Right forelimb (tissue), 1 donor: ENCODE results near the gene RBMS1.

Source experiments
- DNase-seq: peaks from one replicate; pipeline ENCODE4 v3.0.0-alpha.2; 2018

Gene RBMS1

DNA sequence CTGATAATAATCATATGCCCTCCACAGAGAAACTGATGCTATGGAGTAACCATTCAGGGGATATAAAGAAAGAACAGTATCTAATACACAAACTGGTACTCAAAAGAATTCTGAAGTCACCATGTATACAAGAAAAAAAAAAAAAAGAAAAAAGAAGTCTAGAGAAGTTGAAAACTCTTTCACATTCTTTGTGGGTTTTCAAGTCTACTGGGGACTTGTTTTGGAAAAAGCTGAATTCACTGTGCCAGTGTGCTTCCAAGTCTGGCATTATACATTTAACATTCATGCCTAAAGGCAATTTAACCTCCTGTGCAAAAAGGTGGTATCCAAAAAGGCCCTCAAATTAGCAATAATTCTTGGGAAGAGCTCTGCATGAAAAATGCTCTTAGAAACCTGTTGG lies 198.7 kb downstream of the RBMS1 start:
- DNase-seq, result no peak

DNA sequence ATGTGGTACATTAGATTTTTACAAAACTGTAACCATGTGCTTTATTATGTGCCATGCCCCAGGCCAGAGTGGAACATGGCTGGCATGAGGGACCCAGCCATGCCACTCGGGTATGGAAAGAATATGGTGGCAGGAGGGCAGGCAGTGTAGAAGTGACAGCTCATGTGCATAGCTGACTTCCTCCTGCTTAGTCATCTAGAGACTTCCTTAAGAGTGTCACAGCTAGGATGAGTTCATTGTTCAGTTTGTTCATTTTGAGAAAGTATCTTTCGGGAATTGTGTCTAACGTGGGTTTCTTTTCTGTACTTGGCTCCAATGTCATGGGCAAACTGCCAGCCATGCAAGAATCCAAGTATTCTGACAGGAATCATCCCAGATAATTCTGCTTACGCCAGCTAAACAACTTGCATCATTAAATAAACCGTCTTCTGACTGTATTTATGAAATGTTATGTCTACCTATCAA lies 199.2 kb downstream of the RBMS1 start:
- DNase-seq, result no peak

DNA sequence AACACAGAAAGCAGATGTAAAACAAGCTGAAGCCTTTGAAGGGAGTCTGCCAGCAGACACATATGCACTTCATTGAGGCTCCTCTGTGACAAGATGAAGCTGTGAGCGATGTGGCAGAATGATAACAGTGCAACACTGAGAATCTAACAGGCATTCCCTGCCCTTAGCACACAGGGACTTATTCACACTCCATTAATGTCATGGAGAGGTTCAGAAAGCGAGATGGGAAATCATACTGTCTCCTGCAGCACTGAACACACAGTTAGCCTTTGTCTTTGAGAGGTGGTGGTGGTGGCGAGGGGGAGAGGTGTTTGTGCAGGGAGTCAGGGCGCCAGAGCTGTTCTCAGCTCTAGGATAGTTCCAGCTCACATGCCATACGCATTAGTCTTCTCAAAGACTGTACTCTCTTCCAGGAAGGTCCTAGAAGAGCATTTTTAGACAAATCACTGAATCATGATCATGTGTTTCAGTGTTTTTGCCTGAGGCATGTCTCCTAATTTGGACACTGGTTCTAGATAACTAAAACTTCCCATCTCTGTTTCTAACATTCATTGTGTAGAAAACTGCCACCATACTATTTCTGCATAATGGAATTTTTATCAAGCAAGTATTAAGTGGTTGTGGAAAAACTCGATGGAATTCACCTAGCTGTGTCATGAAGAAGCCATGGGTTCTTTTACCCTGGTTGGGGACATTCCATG lies 200.1 kb downstream of the RBMS1 start:
- DNase-seq, result no peak

DNA sequence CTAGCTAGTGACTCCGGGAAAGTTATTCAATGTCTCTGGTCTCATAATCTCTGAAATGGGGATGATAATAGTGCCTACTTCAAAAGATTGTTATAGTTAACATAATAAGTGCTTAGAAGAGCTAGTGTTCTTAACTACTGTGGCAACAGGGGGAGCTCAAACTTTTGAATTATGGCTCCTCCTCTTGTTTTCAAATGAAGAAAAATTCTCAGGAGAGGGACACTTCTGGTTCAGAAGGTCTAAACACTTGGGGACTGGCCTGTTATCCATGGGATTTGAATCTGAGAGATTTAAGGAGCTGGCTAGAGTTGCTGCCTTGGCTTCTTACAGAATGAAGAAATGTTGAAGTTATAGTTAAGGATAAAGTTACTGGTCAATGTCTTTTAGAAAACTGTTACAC lies 201.4 kb downstream of the RBMS1 start:
- no peak for DNase-seq

DNA sequence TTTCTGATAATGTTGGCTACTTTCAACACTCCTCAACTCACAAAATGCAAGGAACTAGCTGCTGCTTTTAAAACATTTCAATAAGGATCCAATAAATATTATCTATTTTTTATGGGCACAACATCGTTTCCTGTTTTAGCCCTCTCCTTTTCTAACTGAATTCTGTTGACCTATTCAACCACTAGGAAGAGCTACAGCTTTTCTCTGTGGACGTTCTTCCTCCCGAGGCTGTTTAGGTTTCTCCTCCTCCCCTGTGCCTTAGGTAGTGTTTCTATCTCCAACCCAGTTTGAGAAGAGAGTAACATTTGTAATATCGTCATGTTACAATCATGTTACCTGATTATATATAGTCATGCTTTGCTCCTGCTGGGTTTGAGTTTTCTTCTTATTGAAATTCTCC lies 202.2 kb downstream of the RBMS1 start:
- DNase-seq, result no peak

DNA sequence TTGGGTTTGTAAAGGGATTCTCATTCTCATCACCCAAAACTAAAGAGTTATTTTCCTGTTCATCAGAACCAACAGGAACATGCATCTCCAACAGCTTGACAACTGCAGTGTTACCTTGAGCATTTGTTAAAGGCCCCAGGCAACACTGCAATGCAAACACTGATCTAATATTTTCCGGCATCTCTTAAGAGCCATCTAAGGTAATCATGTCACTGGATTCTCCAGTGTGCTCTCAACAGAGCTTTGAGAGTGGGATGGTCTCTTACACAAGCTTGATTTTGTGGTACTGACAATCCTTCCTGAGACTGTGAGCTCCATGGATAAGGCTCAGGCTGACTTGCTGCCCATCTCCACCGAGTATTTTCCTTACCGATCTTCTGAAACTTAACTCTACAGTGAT lies 203.0 kb downstream of the RBMS1 start:
- no peak for DNase-seq

DNA sequence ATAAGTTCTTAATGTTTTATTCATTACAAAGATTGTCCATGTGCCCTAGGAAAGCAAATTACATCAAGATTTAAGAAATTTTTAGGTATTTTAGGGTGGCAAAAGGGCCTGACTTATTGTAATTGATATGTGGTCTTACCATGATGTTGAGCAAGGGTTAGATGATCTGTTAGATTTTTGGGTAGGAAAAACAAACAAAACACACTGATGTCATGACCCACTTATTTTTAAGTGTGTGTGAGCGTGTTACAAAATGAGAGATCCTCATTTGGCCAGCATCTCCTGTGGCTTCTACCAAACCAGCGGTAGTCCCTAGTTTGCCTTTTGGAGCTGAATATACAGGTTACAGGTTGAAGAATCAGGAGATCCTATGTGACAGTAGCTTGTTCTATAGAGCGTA lies 203.8 kb downstream of the RBMS1 start:
- DNase-seq, result no peak

DNA sequence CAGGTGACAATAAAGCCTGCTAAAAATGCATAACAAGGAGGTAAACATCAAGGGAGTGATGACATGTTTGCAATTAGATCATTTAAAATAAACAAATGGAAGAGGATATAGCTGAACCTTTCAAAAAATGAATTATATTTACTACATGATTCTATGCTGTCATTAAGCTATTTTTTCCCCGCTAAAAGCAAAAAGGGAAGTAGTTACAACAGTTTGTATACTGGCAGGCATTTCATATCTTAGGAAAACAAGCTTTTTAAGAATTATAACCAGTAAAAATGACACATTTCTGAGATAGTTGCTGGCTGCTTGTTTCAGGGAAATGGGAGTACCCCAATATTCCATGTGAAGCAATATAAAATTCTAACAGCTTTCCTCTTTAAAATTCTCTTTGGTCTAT lies 204.5 kb downstream of the RBMS1 start:
- DNase-seq, result no peak

DNA sequence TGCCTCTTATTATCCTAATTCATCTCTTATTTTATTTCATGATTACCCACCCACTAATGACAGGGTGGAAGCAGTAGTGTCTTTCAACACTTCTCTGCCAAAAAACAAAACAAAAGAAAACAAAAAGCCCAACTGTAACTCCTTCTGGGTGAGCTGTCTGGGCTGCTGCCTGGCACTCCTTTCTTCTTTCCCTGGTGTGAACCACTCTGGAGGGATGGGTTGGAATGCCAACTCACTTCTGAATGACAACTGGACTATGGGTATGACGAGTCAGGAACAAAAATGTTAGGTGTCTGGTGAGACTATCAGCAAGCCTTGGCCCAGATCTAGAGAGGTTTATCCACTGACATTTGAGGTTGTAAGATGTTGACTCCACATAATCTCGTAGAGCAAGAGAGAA lies 205.3 kb downstream of the RBMS1 start:
- no peak for DNase-seq

DNA sequence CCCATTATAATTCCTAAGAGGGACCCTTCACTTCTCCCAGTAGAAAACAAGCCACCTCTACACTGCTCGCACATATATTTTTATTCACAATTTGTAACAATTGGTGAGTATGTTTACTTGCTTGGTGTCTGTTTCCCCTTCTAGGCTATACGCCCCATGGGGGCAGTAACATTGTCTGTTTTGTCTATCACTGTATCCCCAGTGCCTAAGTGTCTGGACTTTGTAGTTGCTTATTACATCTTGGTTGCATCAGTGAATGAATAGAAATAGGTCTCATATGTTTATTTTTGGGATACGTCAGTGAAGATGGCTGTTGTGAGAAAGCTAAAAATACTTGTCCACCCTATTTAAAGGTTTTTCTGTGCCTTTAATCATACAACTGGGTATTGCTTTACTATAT lies 206.1 kb downstream of the RBMS1 start:
- no peak for DNase-seq

DNA sequence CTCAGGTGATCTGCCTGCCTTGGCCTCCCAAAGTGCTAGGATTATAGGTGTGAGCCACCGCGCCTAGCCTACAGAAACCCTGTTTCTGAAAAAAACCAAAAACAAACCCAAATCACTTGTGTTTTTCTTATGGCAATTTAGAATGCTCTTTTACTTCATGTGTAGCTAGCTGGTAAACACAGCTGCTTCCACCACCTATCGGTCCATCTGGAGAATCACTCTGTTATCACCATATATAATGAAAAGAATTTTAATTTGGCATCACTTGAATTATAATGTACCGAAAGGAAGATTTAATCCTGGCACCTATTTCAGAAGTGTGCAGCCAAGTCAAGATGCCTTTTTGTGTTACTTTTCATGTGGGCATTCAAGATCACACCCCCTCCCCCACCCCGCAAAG lies 207.1 kb downstream of the RBMS1 start:
- DNase-seq, result no peak

DNA sequence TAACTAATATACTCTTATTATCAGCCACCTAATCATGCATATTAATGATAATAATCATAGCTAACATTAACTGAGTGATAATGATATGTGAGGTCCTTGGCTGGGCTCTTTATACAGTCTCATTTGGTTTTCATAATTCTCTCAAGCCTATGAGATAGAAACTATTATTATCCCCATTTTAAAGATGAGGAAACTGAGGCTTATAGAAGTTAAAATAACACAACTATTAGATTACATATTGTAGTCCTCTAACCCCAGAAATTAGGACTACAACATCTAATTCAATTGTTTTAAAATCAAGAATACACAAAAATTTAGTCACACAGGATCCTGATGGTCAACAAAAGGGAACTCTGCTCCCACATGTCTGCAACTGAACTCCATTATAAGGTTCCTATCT lies 209.9 kb downstream of the RBMS1 start:
- DNase-seq, result no peak

DNA sequence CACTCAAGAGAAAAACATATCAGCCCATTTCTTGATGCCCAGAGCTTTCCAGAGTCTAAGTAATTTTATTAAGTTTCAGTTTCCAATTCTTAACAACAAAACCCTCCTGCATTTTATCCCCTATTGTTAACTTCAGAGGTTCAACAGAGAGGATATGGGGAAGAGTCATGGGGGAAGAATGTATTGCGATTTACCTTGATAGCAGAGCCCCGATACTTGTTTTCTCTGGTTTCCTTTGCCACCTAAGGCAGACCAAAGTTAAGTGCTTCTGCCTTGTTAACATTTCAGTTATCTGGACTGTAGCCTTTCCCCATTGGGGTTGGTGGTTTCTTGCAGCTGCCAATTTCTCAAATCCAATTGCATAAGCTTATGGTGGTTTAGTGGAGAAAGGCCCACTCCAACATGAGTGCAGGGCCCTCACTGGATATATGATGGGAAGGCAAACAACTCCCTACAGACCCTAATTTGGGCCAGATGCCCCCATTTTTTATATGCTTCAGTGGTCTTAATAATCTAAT lies 211.5 kb downstream of the RBMS1 start:
- no peak for DNase-seq

DNA sequence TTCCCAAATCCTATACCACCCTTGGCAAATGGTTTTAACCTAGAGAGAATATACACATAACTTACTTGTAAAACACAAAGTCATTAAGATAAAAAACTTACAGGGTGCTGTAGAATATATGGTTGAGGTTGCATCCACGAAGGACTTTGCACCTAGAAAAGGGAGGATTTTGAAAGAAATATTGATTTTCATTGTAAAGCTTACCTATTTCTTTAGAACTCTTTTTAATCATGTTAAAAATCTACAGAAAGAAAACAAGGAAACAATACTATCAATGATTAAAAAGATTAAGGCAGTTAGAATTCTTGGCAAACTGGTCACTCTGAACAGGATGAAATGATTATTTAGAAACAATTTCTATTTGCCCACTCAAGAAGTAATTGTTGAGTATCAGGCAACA lies 212.4 kb downstream of the RBMS1 start:
- no peak for DNase-seq

DNA sequence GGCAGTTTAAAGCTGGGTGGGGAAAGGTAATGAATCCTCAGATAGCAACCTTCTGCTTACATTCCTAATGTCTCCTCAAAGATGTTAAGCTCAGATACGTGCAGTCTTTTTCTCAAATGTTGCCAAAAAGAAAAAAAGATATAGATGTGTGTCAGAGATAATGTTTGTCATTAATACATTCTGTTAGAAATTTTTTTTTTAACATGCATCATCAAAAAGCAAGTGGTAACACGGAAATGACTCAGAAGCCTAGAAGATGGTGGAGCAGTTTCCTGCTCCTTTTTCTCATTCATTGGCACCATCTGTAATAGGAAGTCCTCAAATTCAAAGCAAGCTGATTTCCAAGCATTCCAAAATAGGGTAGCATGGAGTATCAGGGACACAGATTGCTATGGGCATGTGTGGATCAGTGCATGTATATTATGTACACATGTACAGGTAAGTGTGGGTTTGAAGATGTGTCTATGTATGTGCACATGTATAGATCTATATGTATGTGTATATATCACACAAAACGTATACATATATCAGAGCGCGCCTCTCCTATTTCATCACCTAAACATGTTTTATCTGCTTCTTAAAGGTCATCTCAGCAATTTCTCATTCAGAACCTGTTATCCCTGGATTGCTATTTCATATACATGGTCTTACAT lies 213.7 kb downstream of the RBMS1 start:
- DNase-seq, result no peak

DNA sequence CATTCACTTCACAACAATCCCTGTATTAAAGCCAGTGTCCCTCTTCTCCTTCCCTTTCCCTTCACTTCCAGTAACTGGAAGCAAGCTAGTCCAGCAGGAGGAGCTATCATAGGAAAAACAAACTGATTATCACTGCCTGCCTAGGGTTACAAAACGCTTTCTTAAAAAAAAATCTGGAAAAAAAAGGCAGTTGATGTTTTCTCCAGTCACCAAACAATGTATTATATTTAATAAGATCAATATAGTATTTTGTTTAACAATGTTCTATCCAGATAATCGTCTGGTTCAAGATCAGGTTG lies 214.8 kb downstream of the RBMS1 start:
- no peak for DNase-seq

DNA sequence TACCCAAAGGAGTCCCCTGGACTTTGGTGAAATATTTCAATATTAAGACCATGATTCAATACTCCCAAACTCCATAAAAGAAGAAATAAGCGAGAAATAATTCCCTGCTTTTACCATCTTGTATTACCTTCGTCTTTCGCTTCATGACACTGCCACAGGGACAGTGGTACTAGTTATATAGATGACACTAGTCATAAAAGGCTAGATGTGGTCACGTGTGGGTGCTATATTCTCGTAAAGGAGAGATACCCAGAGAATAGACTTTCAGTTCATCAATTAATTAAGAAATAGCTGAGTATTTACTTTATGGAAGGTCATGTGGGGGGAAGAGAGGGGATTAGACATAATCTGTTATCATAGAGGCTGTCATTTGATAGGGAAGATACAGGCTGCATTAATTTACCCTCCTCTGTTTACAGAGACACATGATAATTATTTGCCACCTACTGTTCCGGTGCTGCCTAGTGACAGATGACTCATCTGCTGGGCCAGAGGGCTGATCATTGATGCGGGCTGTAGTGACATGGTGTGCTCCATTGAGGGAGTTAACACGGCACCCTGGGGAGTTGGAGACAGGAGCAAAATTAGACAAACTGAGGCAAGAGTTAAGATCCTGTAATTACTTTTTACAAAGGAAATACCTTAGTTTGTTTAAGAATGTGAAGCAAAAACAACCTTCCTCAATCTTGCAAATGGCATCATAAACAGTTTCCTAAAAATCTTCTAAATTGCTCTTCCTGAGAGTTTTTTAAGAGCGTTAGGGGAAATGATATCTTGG lies 215.3 kb downstream of the RBMS1 start:
- no peak for DNase-seq

DNA sequence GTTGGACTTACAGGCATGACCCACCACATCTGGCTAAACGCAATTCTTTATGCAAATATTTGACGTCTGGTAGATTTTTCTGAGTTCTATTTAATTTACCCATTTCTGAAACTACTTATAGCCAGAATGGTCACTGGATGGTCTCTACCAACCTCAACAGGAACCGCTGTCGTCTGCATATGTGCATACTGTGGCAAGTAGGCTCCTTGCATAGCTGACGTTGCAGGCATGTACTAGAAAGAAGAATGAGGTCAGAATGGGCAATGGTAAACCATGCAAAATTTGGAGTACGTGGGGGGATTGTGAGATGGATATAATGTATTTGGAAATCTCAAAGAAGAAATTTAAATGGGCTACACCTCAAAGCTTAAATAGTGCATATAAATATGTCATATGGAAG lies 216.5 kb downstream of the RBMS1 start:
- DNase-seq, result no peak

DNA sequence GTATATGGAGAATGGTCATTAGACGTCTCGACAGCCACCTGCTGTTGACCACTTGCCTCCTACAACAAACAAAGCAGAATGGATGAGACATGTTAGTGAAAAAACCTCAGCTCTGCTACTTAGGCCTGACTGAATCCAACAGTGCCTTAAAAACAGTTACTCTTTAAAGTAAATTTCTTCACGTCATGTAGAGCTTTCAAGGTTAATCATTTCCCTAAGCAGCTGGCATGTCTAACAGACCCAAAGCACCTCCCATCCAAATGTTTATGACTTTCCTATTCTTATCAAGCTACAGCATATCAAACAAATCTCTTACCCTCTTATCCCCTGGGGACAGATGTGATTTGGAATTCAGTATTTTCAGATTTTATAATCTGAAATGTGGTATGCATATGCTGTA lies 218.0 kb downstream of the RBMS1 start:
- no peak for DNase-seq

DNA sequence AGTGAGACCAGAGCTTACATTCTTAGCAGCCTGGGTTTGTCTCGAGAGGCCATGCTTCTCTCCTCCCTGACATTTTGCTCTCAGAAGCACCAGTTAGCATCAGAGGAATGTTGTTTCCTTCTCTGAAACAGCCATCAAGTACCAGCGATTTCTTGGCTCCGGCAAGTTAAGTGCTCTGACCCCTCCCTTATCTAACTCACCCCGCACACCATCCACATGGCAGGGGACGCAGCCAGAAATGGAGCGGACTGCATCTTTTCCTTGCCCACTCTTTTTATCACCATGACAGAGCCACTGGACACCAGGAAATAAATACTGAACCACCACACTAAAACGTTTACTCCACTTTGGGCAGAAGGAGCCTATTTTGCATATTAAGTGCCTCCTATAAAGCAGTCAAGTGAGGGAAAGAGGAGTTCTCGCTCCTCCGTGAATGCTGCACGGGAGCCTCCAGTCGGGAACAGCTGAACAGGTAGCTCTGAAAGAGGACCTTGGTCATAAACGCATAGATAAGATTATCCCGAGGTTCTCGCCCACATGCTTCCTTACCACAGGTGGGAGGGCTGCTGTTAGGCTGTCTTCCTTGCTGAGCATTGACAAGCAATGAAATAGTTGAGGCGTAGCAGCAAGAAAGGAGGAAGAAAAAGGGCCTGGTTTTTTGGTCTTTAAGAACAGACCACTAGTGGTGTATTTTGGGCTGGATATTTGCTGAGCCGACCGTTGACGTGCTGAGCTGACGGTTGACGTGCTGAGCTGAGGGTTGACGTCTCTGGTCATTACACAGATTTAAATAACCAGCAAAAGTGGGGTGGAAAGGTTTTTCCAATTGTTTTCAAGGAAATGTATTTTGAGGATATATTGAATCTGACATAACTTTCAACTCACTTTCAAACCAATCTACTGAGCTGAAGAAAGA lies 222.2 kb downstream of the RBMS1 start:
- no peak for DNase-seq

DNA sequence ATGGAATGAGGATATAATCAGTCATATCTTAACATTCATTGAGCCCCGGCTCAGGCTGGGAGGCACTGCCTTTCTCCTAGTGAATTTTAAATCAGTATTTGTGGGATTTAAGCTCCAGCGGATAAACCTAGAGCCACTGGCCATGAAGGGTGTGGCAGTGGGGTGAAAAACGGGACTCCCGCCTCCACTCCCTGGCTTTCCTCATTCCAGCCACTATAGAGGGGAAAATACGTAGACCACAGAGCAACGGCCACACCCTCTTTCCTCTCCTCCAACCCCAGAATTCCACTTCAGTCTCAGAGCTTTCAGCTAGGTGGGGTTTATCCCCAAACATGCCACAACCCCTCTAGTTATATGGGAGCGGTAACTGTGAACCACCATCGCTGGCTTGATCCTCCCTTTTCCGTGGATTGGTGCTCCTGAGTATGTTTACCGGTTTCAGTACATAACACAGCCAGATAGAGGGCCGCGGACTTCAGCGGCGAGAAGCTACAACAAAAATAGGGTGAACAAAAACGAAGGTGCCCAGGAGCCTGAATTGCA lies 223.0 kb downstream of the RBMS1 start:
- no peak for DNase-seq

DNA sequence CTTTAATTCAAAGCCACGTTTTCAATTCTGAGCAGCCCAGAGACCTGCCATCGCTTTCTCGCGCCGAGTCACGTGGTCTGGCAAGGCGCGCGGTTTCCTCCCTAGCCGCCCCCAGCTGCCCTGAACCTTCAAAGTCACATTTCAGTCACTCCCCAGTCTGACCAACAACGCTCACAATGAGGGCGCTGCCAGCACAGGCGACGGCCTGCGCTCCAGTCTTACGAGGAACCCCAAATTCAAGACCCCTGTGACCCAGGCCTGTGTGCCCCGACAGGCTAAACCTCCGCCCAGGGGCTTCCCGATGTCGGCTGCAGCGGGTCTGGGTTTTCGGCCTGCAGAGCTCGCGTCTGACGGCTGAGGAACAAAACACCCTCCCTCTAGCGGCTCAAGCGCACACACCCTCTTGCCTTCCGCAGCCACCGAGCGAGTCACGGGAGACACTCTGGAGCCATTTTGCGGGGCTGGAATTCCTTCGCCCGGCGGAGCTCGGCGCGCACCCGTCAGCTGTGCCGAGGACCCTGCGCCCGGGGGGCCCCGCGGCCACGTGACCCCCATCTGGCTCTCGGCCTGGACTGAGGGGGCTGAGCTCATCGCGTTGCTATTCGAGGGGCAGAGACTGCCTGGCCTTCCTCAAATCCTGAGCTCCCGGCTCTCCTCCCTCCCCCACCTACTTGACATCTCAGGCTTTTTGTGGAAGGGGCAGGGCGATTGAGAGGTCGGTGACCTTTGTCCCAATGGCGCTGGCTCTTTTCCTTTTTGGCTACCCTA lies 223.6 kb downstream of the RBMS1 start:
- DNase-seq, result peak; percentile 95
